Left lung (tissue), 10 donors: ENCODE data around the gene ABCB4. TPM values are rescaled to one million over a fixed set of nuclear protein-coding genes. Genes with fewer than 3 reads are reported as not detected.

Source experiments
- ATAC-seq: fragments of 200-7000 bp; cut with Tn5 transposase; one replicate; pipeline ENCODE4 v1.9.1; 2020; ENCODE audit warnings: moderate library complexity
- DNase-seq, 4 donors: peaks; one replicate each; pipeline ENCODE4 v3.0.0-alpha.2; 2013 to 2020
- H3K27ac ChIP-seq, 2 donors: fragments of 200-600 bp; sonication (generic) in 1 of 2; one replicate each; pipeline versions ENCODE4 v1.5.0 to v1.8.0; 2020 to 2021
- H3K27me3 ChIP-seq, 2 donors: fragments of 200-600 bp; sonication (generic) in 1 of 2; one replicate each; pipeline versions ENCODE4 v1.5.0 to v1.8.0; 2020 to 2021
- H3K36me3 ChIP-seq, 2 donors: fragments of 200-600 bp; sonication (generic) in 1 of 2; one replicate each; pipeline versions ENCODE4 v1.5.0 to v1.8.0; 2020 to 2021
- H3K4me1 ChIP-seq, 2 donors: fragments of 200-600 bp; one replicate each; pipeline ENCODE4 v1.8.0; 2021
- H3K4me3 ChIP-seq, 2 donors: fragments of 200-600 bp; sonication (generic) in 1 of 2; one replicate each; pipeline versions ENCODE4 v1.5.0 to v1.8.0; 2020 to 2021; ENCODE audit warnings: mild to moderate bottlenecking in 1 of 2
- H3K9me3 ChIP-seq, 2 donors: fragments of 200-600 bp; sonication (generic) in 1 of 2; one replicate each; pipeline versions ENCODE4 v1.5.0 to v1.8.0; 2020 to 2021
- CTCF ChIP-seq, 2 donors: fragments of 200-600 bp; sonication (generic) in 1 of 2; IDR thresholded peaks; one replicate each; pipeline versions ENCODE4 v1.5.0 to v1.8.0; 2021; ENCODE audit warnings: antibody characterized with exemption in 2 of 2
- intact Hi-C, 2 donors: fragments of 100-400 bp; cut with DNase I; formaldehyde crosslinking; loops; one replicate each; pipeline versions ENCODE4 v1.11.2 to v1.14.2; 2022
- polyA plus RNA-seq, 6 donors: library from polyadenylated mRNA; unstranded; fragments of 120-200 nt; gene quantifications; one replicate each; pipeline ENCODE4 v1.2.1, GENCODE V29; 2013; ENCODE audit not compliant: insufficient read length in 6 of 6
- total RNA-seq, 2 donors: library from RNA; stranded (reverse); fragmentation: NEBNext Ultra II Directional; extraction: Animal tissue kit (Norgen Biotek cat#: 25700); gene quantifications; one replicate each; pipeline ENCODE4 v1.2.1, GENCODE V29; 2021
- donor health status: DM: no; HTN: yes; CAD: no.
- donor health status: DM: no; HTN: no; CAD: no.

ABCB4 gene
- total and polyA plus RNA-seq, 8 donors = 0.16 to 1.8 (median 1.1) TPM

GRCh38 chr7:87416682-87417587 lies 58.5 kb downstream of the ABCB4 start:
- Histone ChIP-seq H3K4me1 (no peaks in the 10 kb centered on the region), H3K9me3 (no peaks in the 10 kb centered on the region), H3K27ac (no peak overlapping the region), H3K4me3 (no peak overlapping the region), H3K36me3 (no peaks in the 10 kb centered on the region), H3K27me3 (no peaks in the 10 kb centered on the region)
- DNase-seq (peak in 2 of 4 donors; percentile 62 to 73), ATAC-seq (peak; percentile 83)
- intact Hi-C loops = loop anchor here in 1 of 2 donors (10.0 kb wide), 1 partner anchor 102 kb away; no protein-coding TSS in a partner anchor
- TF ChIP-seq CTCF (IDR thresholded peaks at IDR 0.05) = peak; percentile 35 to 56

- intact Hi-C loops = loop anchor here (2.0 to 10.0 kb wide), 2 partner anchors 100 to 102 kb away; no protein-coding TSS in a partner anchor
- Histone ChIP-seq H3K9me3 (no peaks in the 10 kb centered on the region), H3K4me1 (no peaks in the 10 kb centered on the region), H3K4me3 (no peak overlapping the region), H3K27me3 (no peaks in the 10 kb centered on the region), H3K36me3 (no peaks in the 10 kb centered on the region), H3K27ac (no peak overlapping the region)
- DNase-seq (no peak), ATAC-seq (no peak)
- TF ChIP-seq CTCF (IDR thresholded peaks at IDR 0.05) = no peak
Measured at GRCh38 chr7:87414794-87415188, 60.7 kb downstream of the ABCB4 start.

- intact Hi-C loops = loop anchor here (2.0 to 10.0 kb wide), 2 partner anchors 99 to 101 kb away; no protein-coding TSS in a partner anchor
- DNase-seq = no peak
- no peaks in the 10 kb centered on the region for H3K9me3 ChIP-seq
- TF ChIP-seq CTCF (IDR thresholded peaks at IDR 0.05) = no peak
- no peak overlapping the region for H3K4me3 ChIP-seq
- H3K27me3 ChIP-seq = no peaks in the 10 kb centered on the region
- H3K36me3 ChIP-seq = no peaks in the 10 kb centered on the region
- no peaks in the 10 kb centered on the region for H3K4me1 ChIP-seq
- peak; percentile 23 for ATAC-seq
- H3K27ac ChIP-seq = no peak overlapping the region
Measured at GRCh38 chr7:87413951-87414793, 61.3 kb downstream of the ABCB4 start.

GRCh38 chr7:87413029-87413428 lies 62.5 kb downstream of the ABCB4 start:
- Histone ChIP-seq H3K36me3 (no peaks in the 10 kb centered on the region), H3K4me1 (no peaks in the 10 kb centered on the region), H3K27me3 (no peaks in the 10 kb centered on the region), H3K27ac (no peak overlapping the region), H3K9me3 (no peaks in the 10 kb centered on the region), H3K4me3 (no peak overlapping the region)
- ATAC-seq (no peak), DNase-seq (no peak)
- no peak for TF ChIP-seq CTCF (IDR thresholded peaks at IDR 0.05)
- intact Hi-C loops = loop anchor here in 1 of 2 donors (10.0 kb wide), 1 partner anchor 98 kb away; no protein-coding TSS in a partner anchor
